ENCODE results near the gene RNF157.

RNF157 gene

GRCh38 chr17:76131051-76131691, 109.1 kb downstream of the RNF157 start:
- no peak for DNase-seq (ENCODE audit: low read depth in 1 of 2, low spot score in 1 of 2)

- no peak for DNase-seq (ENCODE audit: low read depth in 1 of 2, low spot score in 1 of 2)
Observed at GRCh38 chr17:76130473-76130872, 109.8 kb downstream of the RNF157 start.

- DNase-seq (ENCODE audit: low read depth in 1 of 2, low spot score in 1 of 2): no peak
Observed at GRCh38 chr17:76125922-76126321, 114.4 kb downstream of the RNF157 start.

GRCh38 chr17:76125391-76125675, 115.0 kb downstream of the RNF157 start:
- DNase-seq (ENCODE audit: low read depth in 1 of 2, low spot score in 1 of 2): no peak

- DNase-seq (ENCODE audit: low read depth in 1 of 2, low spot score in 1 of 2): no peak
Observed at GRCh38 chr17:76124582-76125390, 115.5 kb downstream of the RNF157 start.

GRCh38 chr17:76123749-76124581, 116.3 kb downstream of the RNF157 start:
- no peak for DNase-seq (ENCODE audit: low read depth in 1 of 2, low spot score in 1 of 2)

GRCh38 chr17:76123191-76123499, 117.1 kb downstream of the RNF157 start:
- DNase-seq (ENCODE audit: low read depth in 1 of 2, low spot score in 1 of 2): no peak

- no peak for DNase-seq (ENCODE audit: low read depth in 1 of 2, low spot score in 1 of 2)
Observed at GRCh38 chr17:76122431-76123190, 117.7 kb downstream of the RNF157 start.

GRCh38 chr17:76121932-76122430, 118.3 kb downstream of the RNF157 start:
- no peak for DNase-seq (ENCODE audit: low read depth in 1 of 2, low spot score in 1 of 2)

GRCh38 chr17:76120658-76121008, 119.7 kb downstream of the RNF157 start:
- DNase-seq (ENCODE audit: low read depth in 1 of 2, low spot score in 1 of 2): no peak

GRCh38 chr17:76119409-76120371, 120.6 kb downstream of the RNF157 start:
- no peak for DNase-seq (ENCODE audit: low read depth in 1 of 2, low spot score in 1 of 2)

GRCh38 chr17:76115138-76115754, 125.0 kb downstream of the RNF157 start:
- DNase-seq (ENCODE audit: low read depth in 1 of 2, low spot score in 1 of 2): no peak

GRCh38 chr17:76111956-76112355, 128.3 kb downstream of the RNF157 start:
- no peak for DNase-seq (ENCODE audit: low read depth in 1 of 2, low spot score in 1 of 2)

GRCh38 chr17:76107509-76107908, 132.8 kb downstream of the RNF157 start:
- DNase-seq (ENCODE audit: low read depth in 1 of 2, low spot score in 1 of 2): no peak

- no peak for DNase-seq (ENCODE audit: low read depth in 1 of 2, low spot score in 1 of 2)
Observed at GRCh38 chr17:76106703-76107102, 133.6 kb downstream of the RNF157 start.

GRCh38 chr17:76104896-76105231, 135.4 kb downstream of the RNF157 start:
- no peak for DNase-seq (ENCODE audit: low read depth in 1 of 2, low spot score in 1 of 2)

- DNase-seq (ENCODE audit: low read depth in 1 of 2, low spot score in 1 of 2): no peak
Observed at GRCh38 chr17:76104140-76104895, 136.0 kb downstream of the RNF157 start.

GRCh38 chr17:76103274-76104139, 136.8 kb downstream of the RNF157 start, which contains the start of gene EXOC7:
Gene EXOC7 (minus strand): TSS chr17:76103787. CDS start chr17:76103692, 95 bp downstream.
- peak; percentile 89 to 91 for DNase-seq (ENCODE audit: low read depth in 1 of 2, low spot score in 1 of 2)
